ENCODE measurements around the gene PAX5. TPM values are rescaled to one million over a fixed set of nuclear protein-coding genes. Genes with fewer than 3 reads are reported as not detected.

PAX5 gene
- total and polyA plus RNA-seq, 2 of the 13 experiments (the other 11 are each of a cell fraction or from before 2014, with no cell fraction given) = not detected

- TF ChIP-seq PRPF4 (IDR thresholded peaks at IDR 0.05; ENCODE audit: low read depth, low read length, poor library complexity, severe bottlenecking) = no peak
- TF ChIP-seq RXRA (CRISPR knock-in tag; IDR thresholded peaks at IDR 0.05) = peak; percentile 80
- peak; percentile 86 for TF ChIP-seq SP5 (CRISPR knock-in tag; IDR thresholded peaks at IDR 0.05; ENCODE audit: borderline replicate concordance, low read depth)
- TF ChIP-seq ZNF616 (CRISPR knock-in tag; IDR thresholded peaks at IDR 0.05; ENCODE audit: low read depth) = peak; percentile 97
- peak; percentile 85 for TF ChIP-seq YEATS4 (CRISPR knock-in tag; IDR thresholded peaks at IDR 0.05; ENCODE audit: borderline replicate concordance)
- peak; percentile 71; the same call in 1 of the 2 replicates for TF ChIP-seq ATRX (CRISPR knock-in tag; IDR thresholded peaks at IDR 0.05; ENCODE audit: borderline replicate concordance)
- peak; percentile 92 for TF ChIP-seq ZNF142 (CRISPR knock-in tag; IDR thresholded peaks at IDR 0.05)
- peak; percentile 98; the same call in 1 of the 2 replicates for TF ChIP-seq ZNF678 (CRISPR knock-in tag; IDR thresholded peaks at IDR 0.05)
- no peak for TF ChIP-seq TRIM22 (IDR thresholded peaks at IDR 0.05)
- TF ChIP-seq ZNF264 (CRISPR knock-in tag; IDR thresholded peaks at IDR 0.05) = peak; percentile 87
- peak; percentile 100 for TF ChIP-seq ZNF274 (CRISPR knock-in tag; IDR thresholded peaks at IDR 0.05)
- no peak; the same call in 1 of the 2 replicates for TF ChIP-seq ZNF839 (CRISPR knock-in tag; IDR thresholded peaks at IDR 0.05; ENCODE audit: borderline replicate concordance)
- TF ChIP-seq ZNF549 (CRISPR knock-in tag; IDR thresholded peaks at IDR 0.05) = peak; percentile 78; the same call in 1 of the 2 replicates
- peak; percentile 97 for TF ChIP-seq CERS6 (CRISPR knock-in tag; IDR thresholded peaks at IDR 0.05)
- peak; percentile 78 for TF ChIP-seq KMT2A (CRISPR knock-in tag; IDR thresholded peaks at IDR 0.05)
- no peak for TF ChIP-seq TCF7 (IDR thresholded peaks at IDR 0.05; ENCODE audit: low read depth)
- peak; percentile 100 for TF ChIP-seq ZNF781 (CRISPR knock-in tag; IDR thresholded peaks at IDR 0.05; ENCODE audit: borderline replicate concordance, not compliant biosample characterization)
- TF ChIP-seq SNAPC5 (CRISPR knock-in tag; IDR thresholded peaks at IDR 0.05; ENCODE audit: borderline replicate concordance) = peak; percentile 96
- peak; percentile 89; the same call in 1 of the 2 replicates for TF ChIP-seq ZNF775 (CRISPR knock-in tag; IDR thresholded peaks at IDR 0.05; ENCODE audit: borderline replicate concordance)
Observed at GRCh38 chr9:37079370-37080164, 45.5 kb upstream of the PAX5 start (continued).

All from HepG2 (cell line).